Keratinocyte (primary cell): ENCODE measurements around the gene CCR5AS.
"Not testable (repeated sequence)": the region's sequence is repeated elsewhere in the genome, so short reads cannot be mapped to it uniquely, and the experiment has no call there.

Experiments
- DNase-seq: peaks from one replicate; pipeline ENCODE4 v3.0.0-alpha.2; 2011; ENCODE audit warnings: low read depth, missing footprints, low spot score
- FAIRE-seq: peaks from 2 replicates; lab custom pipeline; 2011; peaks lifted over from hg19 to GRCh38; lab: Jason Lieb, UNC
- H2AFZ ChIP-seq: 2 replicates; pipeline ENCODE4 v1.6.0; 2012; ENCODE audit warnings: low read length, control low read depth, inconsistent platforms; ENCODE audit not compliant: control insufficient read depth
- H3K27ac ChIP-seq: 2 replicates; pipeline ENCODE4 v1.5.1; 2011; ENCODE audit warnings: low read length; ENCODE audit not compliant: control insufficient read depth, insufficient read depth
- H3K27me3 ChIP-seq: 3 replicates; pipeline ENCODE4 v1.6.0; 2011; ENCODE audit warnings: low read length; ENCODE audit not compliant: control insufficient read depth, insufficient read depth; ENCODE audit errors: extremely low read depth
- H3K36me3 ChIP-seq, 2 experiments: 2 replicates in 1 of 2; 3 replicates in 1 of 2; pipeline ENCODE4 v1.5.1; 2011; ENCODE audit warnings: low read length in 2 of 2, mild to moderate bottlenecking in 1 of 2; ENCODE audit not compliant: control insufficient read depth in 2 of 2, insufficient read depth in 2 of 2; ENCODE audit errors: extremely low read depth in 1 of 2
- H3K4me1 ChIP-seq: 3 replicates; pipeline ENCODE4 v1.5.1; 2011; ENCODE audit warnings: low read length; ENCODE audit not compliant: control insufficient read depth, insufficient read depth; ENCODE audit errors: extremely low read depth
- H3K4me2 ChIP-seq: 3 replicates; pipeline ENCODE4 v1.6.0; 2011; ENCODE audit warnings: low read depth, low read length; ENCODE audit not compliant: control insufficient read depth, insufficient read depth; ENCODE audit errors: extremely low read depth
- H3K4me3 ChIP-seq, 3 experiments: fragments of 200-600 bp in 1 of 3; sonication (generic) in 1 of 3; 2 replicates in 2 of 3; 3 replicates in 1 of 3; pipeline ENCODE4 v1.5.1; 2011 to 2016; ENCODE audit warnings: low read length in 3 of 3, mild to moderate bottlenecking in 3 of 3, control low read depth in 2 of 3, inconsistent platforms in 1 of 3, low read depth in 1 of 3, mixed read lengths in 1 of 3, mixed run types in 1 of 3, moderate library complexity in 1 of 3; ENCODE audit not compliant: control insufficient read depth in 2 of 3, insufficient read depth in 2 of 3; ENCODE audit errors: extremely low read depth in 1 of 3
- H3K79me2 ChIP-seq: 2 replicates; pipeline ENCODE4 v1.6.0; 2012; ENCODE audit warnings: low read length; ENCODE audit not compliant: control insufficient read depth, insufficient read depth
- H3K9ac ChIP-seq: 3 replicates; pipeline ENCODE4 v1.6.0; 2011; ENCODE audit warnings: low read length; ENCODE audit not compliant: control insufficient read depth, insufficient read depth; ENCODE audit errors: extremely low read depth
- H3K9me1 ChIP-seq: 3 replicates; pipeline ENCODE4 v1.6.0; 2011; ENCODE audit warnings: low read length; ENCODE audit not compliant: control insufficient read depth, insufficient read depth; ENCODE audit errors: extremely low read depth
- H3K9me3 ChIP-seq: 2 replicates; pipeline ENCODE4 v1.5.1; 2012; ENCODE audit warnings: low read depth, low read length; ENCODE audit not compliant: control insufficient read depth
- H4K20me1 ChIP-seq: 3 replicates; pipeline ENCODE4 v1.6.0; 2011; ENCODE audit warnings: low read length; ENCODE audit not compliant: control insufficient read depth, insufficient read depth; ENCODE audit errors: extremely low read depth
- EZH2 ChIP-seq: IDR thresholded peaks from one replicate; pipeline ENCODE4 v1.6.1; 2012; ENCODE audit warnings: inconsistent platforms, mild to moderate bottlenecking, low read length, moderate library complexity
- dilution Hi-C: fragments of 300-500 bp; cut with MboI; formaldehyde crosslinking; loops from one replicate; pipeline ENCODE4 v1.7.0; 2020; ENCODE audit warnings: low sequenced_read_pairs; ENCODE audit not compliant: extremely low pct_ligation_motif_present
- TF ChIP-seq, protein P1 (sequence below), 3 experiments: IDR thresholded peaks in 1 of 3; conservative IDR thresholded peaks in 1 of 3; optimal IDR thresholded peaks in 1 of 3; 2 replicates in 2 of 3; 3 replicates in 1 of 3; pipeline versions ENCODE3 to v1.5.1; 2011; ENCODE audit warnings: low read length in 3 of 3, mild to moderate bottlenecking in 3 of 3, moderate library complexity in 2 of 3, control low read depth in 1 of 3, inconsistent platforms in 1 of 3; ENCODE audit not compliant: insufficient read depth in 2 of 3; ENCODE audit errors: extremely low read depth in 1 of 3

The CCR5AS gene

DNA sequence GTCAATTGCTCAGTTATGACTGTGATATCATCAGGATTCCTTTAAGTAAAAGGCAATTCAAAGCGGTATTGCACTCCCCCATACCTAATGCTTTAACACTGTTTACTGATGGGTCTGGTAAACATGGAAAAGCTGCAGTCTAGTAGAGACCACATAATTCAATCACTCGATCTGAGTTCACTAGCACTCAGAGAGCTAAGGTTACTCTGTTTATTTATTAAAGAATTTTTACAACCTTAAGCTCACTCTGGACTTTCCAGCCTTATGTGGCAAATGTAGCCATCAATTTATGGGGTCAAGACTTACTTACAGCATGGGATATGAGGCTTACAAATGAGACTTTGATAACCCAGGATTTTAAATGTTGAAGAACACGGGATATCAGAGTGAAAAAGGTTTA is 71.3 kb downstream of the CCR5AS start:
- no peaks in the 10 kb centered on the region for H4K20me1 ChIP-seq
- no peak overlapping the region for H2AFZ ChIP-seq
- DNase-seq (no peak), FAIRE-seq (no peak)
- H3K9me1 ChIP-seq: no peaks in the 10 kb centered on the region
- peak overlapping the region; percentile 75 for H3K27ac ChIP-seq
- no peaks in the 10 kb centered on the region for H3K27me3 ChIP-seq
- dilution Hi-C loops: no loop called here
- no peak overlapping the region for H3K4me3 ChIP-seq
- no peaks in the 10 kb centered on the region for H3K36me3 ChIP-seq
- peak overlapping the region; percentile 80 for H3K4me2 ChIP-seq
- TF ChIP-seq, protein P1, sequence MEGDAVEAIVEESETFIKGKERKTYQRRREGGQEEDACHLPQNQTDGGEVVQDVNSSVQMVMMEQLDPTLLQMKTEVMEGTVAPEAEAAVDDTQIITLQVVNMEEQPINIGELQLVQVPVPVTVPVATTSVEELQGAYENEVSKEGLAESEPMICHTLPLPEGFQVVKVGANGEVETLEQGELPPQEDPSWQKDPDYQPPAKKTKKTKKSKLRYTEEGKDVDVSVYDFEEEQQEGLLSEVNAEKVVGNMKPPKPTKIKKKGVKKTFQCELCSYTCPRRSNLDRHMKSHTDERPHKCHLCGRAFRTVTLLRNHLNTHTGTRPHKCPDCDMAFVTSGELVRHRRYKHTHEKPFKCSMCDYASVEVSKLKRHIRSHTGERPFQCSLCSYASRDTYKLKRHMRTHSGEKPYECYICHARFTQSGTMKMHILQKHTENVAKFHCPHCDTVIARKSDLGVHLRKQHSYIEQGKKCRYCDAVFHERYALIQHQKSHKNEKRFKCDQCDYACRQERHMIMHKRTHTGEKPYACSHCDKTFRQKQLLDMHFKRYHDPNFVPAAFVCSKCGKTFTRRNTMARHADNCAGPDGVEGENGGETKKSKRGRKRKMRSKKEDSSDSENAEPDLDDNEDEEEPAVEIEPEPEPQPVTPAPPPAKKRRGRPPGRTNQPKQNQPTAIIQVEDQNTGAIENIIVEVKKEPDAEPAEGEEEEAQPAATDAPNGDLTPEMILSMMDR (optimal IDR thresholded peaks at IDR 0.05 in 1 of 3, IDR thresholded peaks at IDR 0.05 in 1 of 3, conservative IDR thresholded peaks at IDR 0.05 in 1 of 3; ENCODE audit: extremely low read depth in 1 of 3, insufficient read depth in 2 of 3, low read length in 3 of 3): no peak
- no peak for TF ChIP-seq EZH2
- H3K9me3 ChIP-seq: peaks cover 4% of the 10 kb centered on the region
- H3K9ac ChIP-seq: no peak overlapping the region
- peaks cover 15% of the 10 kb centered on the region for H3K4me1 ChIP-seq
- no peaks in the 10 kb centered on the region for H3K79me2 ChIP-seq

DNA sequence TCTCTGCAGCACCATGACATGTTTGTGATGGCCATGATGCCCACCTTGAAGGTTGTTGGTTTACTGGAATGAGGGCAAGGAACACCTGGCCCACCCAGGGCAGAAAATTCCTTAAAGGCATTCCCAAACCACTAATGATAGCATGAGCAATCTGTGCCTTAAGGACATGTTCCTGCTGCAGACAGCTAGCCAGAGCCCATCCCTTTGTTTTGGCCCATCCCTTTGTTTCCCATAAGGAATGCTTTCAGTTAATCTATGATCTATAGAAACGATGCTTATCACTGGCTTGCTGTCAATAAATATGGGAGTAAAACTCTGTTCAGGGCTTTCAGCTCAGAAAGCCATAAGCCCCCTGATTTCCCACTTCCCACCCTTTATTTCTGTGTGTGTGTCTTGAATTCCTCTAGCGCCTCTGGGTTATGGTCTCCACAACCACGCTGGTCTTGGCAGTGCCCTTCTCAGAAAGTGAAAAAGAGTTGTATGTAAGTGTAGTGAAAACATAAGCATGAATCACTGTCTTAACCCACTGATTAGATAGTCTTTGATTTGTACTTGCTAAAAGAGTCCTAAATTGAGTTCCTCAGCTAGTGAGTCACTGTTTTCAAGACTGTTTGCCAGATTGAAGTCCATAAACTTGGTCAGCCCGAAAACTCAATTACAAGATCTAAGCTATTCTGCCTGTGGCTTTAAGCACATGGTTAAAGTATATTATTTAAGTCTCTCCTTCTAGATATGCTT is 72.0 kb downstream of the CCR5AS start:
- H3K36me3 ChIP-seq: no peaks in the 10 kb centered on the region
- peaks cover 15% of the 10 kb centered on the region for H3K4me1 ChIP-seq
- peak overlapping the region; percentile 39 for H3K9ac ChIP-seq
- peak overlapping the region; percentile 80 for H3K4me2 ChIP-seq
- no peaks in the 10 kb centered on the region for H3K27me3 ChIP-seq
- H3K27ac ChIP-seq: peak overlapping the region; percentile 75
- H3K4me3 ChIP-seq: no peak overlapping the region
- peak; percentile 81 for FAIRE-seq
- no peaks in the 10 kb centered on the region for H4K20me1 ChIP-seq
- H3K79me2 ChIP-seq: no peaks in the 10 kb centered on the region
- H2AFZ ChIP-seq: no peak overlapping the region
- H3K9me3 ChIP-seq: peaks cover 4% of the 10 kb centered on the region
- H3K9me1 ChIP-seq: no peaks in the 10 kb centered on the region
- dilution Hi-C loops: no loop called here
- TF ChIP-seq EZH2: no peak
- TF ChIP-seq, protein P1 (optimal IDR thresholded peaks at IDR 0.05 in 1 of 3, IDR thresholded peaks at IDR 0.05 in 1 of 3, conservative IDR thresholded peaks at IDR 0.05 in 1 of 3; ENCODE audit: extremely low read depth in 1 of 3, insufficient read depth in 2 of 3, low read length in 3 of 3): no peak
- DNase-seq: peak; percentile 73

DNA sequence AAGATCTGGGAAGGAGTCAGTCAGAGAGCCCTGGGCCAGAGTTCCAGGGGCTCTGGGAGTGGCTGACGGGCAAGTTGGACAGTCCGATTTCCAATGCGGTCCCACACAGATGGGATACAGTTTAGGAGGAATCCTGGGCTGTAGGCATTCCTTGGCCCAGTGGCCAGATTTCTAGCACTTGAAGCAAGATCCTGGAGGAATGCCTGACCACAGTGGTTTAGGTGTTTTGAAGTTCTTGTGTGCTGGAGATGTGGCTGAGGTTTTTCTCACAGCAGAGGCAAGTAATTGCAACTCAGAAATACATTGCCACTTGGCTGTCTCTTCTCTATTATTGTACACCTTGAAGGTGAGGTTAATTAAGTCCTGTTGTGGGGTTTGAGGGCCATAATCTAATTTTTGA is 76.2 kb downstream of the CCR5AS start:
- H3K9me3 ChIP-seq, FAIRE-seq, H3K36me3 ChIP-seq, H3K4me3 ChIP-seq, H3K27ac ChIP-seq, H3K79me2 ChIP-seq, dilution Hi-C loops, H3K9ac ChIP-seq, H3K27me3 ChIP-seq, DNase-seq, H4K20me1 ChIP-seq, H3K9me1 ChIP-seq, H3K4me2 ChIP-seq, H2AFZ ChIP-seq: not testable (repeated sequence)
- H3K4me1 ChIP-seq: peaks cover 12% of the 10 kb centered on the region
